Gastroesophageal sphincter (tissue), 4 donors: ENCODE data around the gene MED8. TPM values are rescaled to one million over a fixed set of nuclear protein-coding genes. Genes with fewer than 3 reads are reported as not detected.

Experiments
- ATAC-seq: fragments of 150-250 bp; one replicate; pipeline ENCODE4 v1.9.1; 2016; ENCODE audit warnings: mild to moderate bottlenecking, moderate library complexity
- H3K27ac ChIP-seq, 4 donors: fragments of 200-600 bp; sonication (generic) in 3 of 4; 1 replicate in 3 of 4; 2 replicates in 1 of 4; pipeline ENCODE4 v1.5.1; 2016 to 2019
- H3K27me3 ChIP-seq: fragments of 200-600 bp; sonication (generic); one replicate; pipeline ENCODE4 v1.5.1; 2019
- H3K36me3 ChIP-seq, 2 donors: fragments of 200-600 bp; sonication (generic); one replicate each; pipeline ENCODE4 v1.5.1; 2019; ENCODE audit warnings: control low read depth in 1 of 2
- H3K4me1 ChIP-seq, 3 donors: fragments of 200-600 bp; sonication (generic); 1 replicate in 2 of 3; 2 replicates in 1 of 3; pipeline ENCODE4 v1.5.1; 2016 to 2019; ENCODE audit warnings: control low read depth in 2 of 3
- H3K4me3 ChIP-seq, 2 donors: fragments of 200-600 bp; sonication (generic); one replicate each; pipeline ENCODE4 v1.5.1; 2019; ENCODE audit warnings: mild to moderate bottlenecking in 1 of 2, moderate library complexity in 1 of 2
- H3K9me3 ChIP-seq, 3 donors: fragments of 200-600 bp; sonication (generic); one replicate each; pipeline ENCODE4 v1.5.1; 2017 to 2019; ENCODE audit warnings: control low read depth in 2 of 3
- EP300 ChIP-seq: sonication (generic); formaldehyde crosslinking; IDR thresholded peaks from one replicate; pipeline ENCODE4 v1.6.1; 2017; ENCODE audit warnings: antibody characterized with exemption, mild to moderate bottlenecking
- POLR2A ChIP-seq, 2 donors: fragments of 450-650 bp; IDR thresholded peaks; one replicate each; pipeline ENCODE4 v1.6.1; 2017; ENCODE audit warnings: antibody characterized with exemption in 2 of 2, mild to moderate bottlenecking in 2 of 2, moderate library complexity in 1 of 2
- POLR2AphosphoS5 ChIP-seq: sonication (generic); formaldehyde crosslinking; IDR thresholded peaks from one replicate; pipeline ENCODE4 v1.6.1; 2017; ENCODE audit warnings: antibody characterized with exemption
- WGBS, 2 donors: methylation state at CpG; one replicate each; pipeline ENCODE4 v1.1.5; 2018; ENCODE audit warnings: low coverage in 1 of 2; 5-methylcytosine and 5-hydroxymethylcytosine counted together
- total RNA-seq, 4 donors: library from RNA; depleted of rRNA; stranded (reverse); fragments of >200 nt; gene quantifications; one replicate each; pipeline ENCODE4 v1.1.0, GENCODE V29; 2016
- TF ChIP-seq, protein P1 (sequence below), 4 experiments: fragments of 200-600 bp in 2 of 4; fragments of 450-650 bp in 2 of 4; sonication (generic) in 1 of 4; IDR thresholded peaks; one replicate each; pipeline ENCODE4 v1.5.1; 2017 to 2019; ENCODE audit warnings: antibody characterized with exemption in 4 of 4, mild to moderate bottlenecking in 2 of 4, moderate library complexity in 2 of 4

Gene MED8
- total RNA-seq, 4 donors from 2014 or later: 31.4 to 41.1 (median 33.6) TPM

DNA sequence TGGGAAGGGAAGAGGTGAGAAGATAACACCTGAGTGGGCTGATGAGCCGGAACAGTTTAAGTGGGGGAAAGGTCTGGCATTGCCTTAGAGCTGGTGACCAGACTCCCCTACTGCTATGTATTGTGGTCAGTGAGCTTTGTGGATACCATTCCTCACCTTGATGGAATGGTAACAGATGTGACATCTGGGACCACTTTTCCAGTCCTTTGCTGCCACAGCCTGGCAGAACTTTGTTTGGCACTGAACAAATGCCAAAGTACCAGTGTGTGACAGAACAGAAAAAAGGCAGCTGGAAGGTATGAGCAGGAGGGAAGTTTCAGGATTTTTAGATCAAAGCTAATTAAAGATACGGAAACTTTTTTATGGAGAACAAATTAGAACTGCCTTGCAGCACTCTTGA lies 6.2 kb downstream of the MED8 start:
- peaks cover 2 to 27% (median 6%) of the 10 kb centered on the region in 3 donors for H3K4me1 ChIP-seq
- 83 to 100% methylated on average over 1 to 2 of the region's 2 CpGs for WGBS, 2 donors
- H3K27me3 ChIP-seq: no peaks in the 10 kb centered on the region
- peaks cover 0 to 77% of the 10 kb centered on the region in 2 donors for H3K36me3 ChIP-seq
- TF ChIP-seq, protein P1, sequence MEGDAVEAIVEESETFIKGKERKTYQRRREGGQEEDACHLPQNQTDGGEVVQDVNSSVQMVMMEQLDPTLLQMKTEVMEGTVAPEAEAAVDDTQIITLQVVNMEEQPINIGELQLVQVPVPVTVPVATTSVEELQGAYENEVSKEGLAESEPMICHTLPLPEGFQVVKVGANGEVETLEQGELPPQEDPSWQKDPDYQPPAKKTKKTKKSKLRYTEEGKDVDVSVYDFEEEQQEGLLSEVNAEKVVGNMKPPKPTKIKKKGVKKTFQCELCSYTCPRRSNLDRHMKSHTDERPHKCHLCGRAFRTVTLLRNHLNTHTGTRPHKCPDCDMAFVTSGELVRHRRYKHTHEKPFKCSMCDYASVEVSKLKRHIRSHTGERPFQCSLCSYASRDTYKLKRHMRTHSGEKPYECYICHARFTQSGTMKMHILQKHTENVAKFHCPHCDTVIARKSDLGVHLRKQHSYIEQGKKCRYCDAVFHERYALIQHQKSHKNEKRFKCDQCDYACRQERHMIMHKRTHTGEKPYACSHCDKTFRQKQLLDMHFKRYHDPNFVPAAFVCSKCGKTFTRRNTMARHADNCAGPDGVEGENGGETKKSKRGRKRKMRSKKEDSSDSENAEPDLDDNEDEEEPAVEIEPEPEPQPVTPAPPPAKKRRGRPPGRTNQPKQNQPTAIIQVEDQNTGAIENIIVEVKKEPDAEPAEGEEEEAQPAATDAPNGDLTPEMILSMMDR (IDR thresholded peaks at IDR 0.05): no peak
- TF ChIP-seq POLR2AphosphoS5 (no peak), POLR2A (IDR thresholded peaks at IDR 0.05) (no peak), EP300 (no peak)
- no peak for ATAC-seq
- H3K9me3 ChIP-seq: no peaks in the 10 kb centered on the region
- H3K27ac ChIP-seq: no peak overlapping the region
- H3K4me3 ChIP-seq: no peak overlapping the region

DNA sequence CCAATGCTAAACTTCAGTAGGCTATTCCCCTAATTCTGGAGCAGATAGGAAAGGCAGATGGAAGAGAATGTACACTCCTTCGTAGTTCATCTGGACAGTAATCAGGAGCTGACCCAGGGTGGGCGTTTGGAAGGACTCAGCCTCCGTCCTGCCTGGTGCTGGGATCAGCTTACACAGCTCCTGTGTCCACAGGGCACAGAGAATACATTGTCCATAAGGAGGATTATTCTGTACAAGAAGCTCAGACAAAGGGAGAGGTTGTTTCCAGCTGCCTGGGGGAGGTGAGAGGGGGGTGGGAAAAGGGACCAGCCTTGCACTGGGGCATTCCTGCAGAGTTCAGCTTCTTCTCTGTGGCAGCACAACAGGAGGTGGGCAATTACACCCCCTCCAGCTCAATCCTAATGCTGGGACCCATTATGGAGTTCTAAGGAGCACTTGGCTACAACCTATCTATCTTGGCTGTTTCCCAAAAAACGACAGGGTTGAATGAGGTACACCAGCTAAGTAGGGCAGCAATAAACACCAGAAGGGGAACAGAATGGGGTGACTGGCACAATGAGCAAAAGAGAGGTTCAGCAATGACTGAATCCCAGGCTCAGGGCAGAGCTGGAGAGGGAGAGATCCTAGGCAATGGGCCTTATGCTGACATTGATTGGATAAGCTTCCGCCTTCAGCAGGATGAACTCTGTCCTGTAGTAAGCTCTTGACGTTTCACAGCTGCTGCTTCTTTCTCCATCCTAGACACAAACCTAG lies 7.4 kb downstream of the MED8 start:
- peaks cover 0 to 73% of the 10 kb centered on the region in 2 donors for H3K36me3 ChIP-seq
- no peak for ATAC-seq
- WGBS, 2 donors: 17 to 29% methylated on average over 3 to 4 of the region's 6 CpGs
- peak overlapping the region in 2 of 4 donors; percentile 3 to 29 for H3K27ac ChIP-seq
- no peak overlapping the region for H3K4me3 ChIP-seq
- TF ChIP-seq POLR2A (IDR thresholded peaks at IDR 0.05) (no peak), EP300 (no peak), POLR2AphosphoS5 (no peak)
- TF ChIP-seq, protein P1 (IDR thresholded peaks at IDR 0.05): no peak
- no peaks in the 10 kb centered on the region for H3K27me3 ChIP-seq
- no peaks in the 10 kb centered on the region for H3K9me3 ChIP-seq
- H3K4me1 ChIP-seq: peaks cover 0 to 18% (median 0%) of the 10 kb centered on the region in 3 donors

DNA sequence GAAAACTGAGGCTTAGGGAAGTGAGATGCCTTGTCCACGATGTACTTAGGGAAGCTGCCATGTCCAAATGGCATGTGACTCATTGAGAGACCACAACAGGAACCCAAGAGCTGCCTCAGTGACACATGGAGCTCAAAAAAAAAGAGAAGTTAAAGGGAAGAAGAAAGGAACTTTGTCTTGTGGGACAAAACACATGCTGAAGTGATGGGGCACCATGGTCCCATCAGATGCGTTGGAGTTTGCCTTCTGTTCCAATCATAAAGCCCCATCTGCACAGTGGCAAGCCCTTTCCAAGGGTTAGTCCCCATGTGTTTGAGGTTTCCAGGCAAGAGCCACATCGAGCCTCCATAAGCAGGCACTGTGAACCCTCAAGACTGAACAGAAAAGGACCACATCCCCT lies 8.0 kb downstream of the MED8 start:
- no peak overlapping the region for H3K4me3 ChIP-seq
- H3K36me3 ChIP-seq: peaks cover 0 to 67% of the 10 kb centered on the region in 2 donors
- H3K4me1 ChIP-seq: peaks cover 0 to 18% (median 0%) of the 10 kb centered on the region in 3 donors
- H3K27ac ChIP-seq: peak overlapping the region in 3 of 4 donors; percentile 3 to 29 (median 13)
- H3K9me3 ChIP-seq: no peaks in the 10 kb centered on the region
- peak; percentile 43 for ATAC-seq
- TF ChIP-seq EP300: no peak
- TF ChIP-seq POLR2A (IDR thresholded peaks at IDR 0.05): no peak
- no peaks in the 10 kb centered on the region for H3K27me3 ChIP-seq
- WGBS, 2 donors: 46 to 100% methylated on average over 1 to 3 of the region's 3 CpGs

DNA sequence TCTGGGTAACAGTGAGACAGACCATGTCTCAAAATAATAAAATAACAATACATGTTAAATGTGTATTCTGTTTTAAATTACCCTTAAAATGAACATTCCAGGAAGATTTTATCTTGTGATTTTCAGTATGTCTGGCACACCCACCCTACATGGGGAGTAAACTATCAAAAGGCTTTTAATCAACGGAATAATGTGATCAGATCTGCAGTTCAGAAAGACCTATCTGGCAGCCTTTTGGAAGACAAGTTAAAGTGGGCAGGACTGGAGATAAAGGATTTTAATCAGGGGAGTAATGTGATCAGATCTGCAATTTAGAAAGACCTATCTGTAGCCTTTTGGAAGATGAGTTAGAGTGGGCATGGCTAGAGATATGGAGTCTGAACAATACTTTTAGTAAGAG lies 10.1 kb downstream of the MED8 start:
- no peaks in the 10 kb centered on the region for H3K9me3 ChIP-seq
- TF ChIP-seq, protein P1 (IDR thresholded peaks at IDR 0.05): no peak
- TF ChIP-seq POLR2A (IDR thresholded peaks at IDR 0.05) (no peak), EP300 (no peak), POLR2AphosphoS5 (no peak)
- peaks cover 0 to 45% of the 10 kb centered on the region in 2 donors for H3K36me3 ChIP-seq
- ATAC-seq: no peak
- H3K4me3 ChIP-seq: no peak overlapping the region
- 91 to 100% methylated on average over 1 of the region's 1 CpG for WGBS, 2 donors
- no peak overlapping the region for H3K27ac ChIP-seq
- peaks cover 0 to 18% (median 0%) of the 10 kb centered on the region in 3 donors for H3K4me1 ChIP-seq
- no peaks in the 10 kb centered on the region for H3K27me3 ChIP-seq

DNA sequence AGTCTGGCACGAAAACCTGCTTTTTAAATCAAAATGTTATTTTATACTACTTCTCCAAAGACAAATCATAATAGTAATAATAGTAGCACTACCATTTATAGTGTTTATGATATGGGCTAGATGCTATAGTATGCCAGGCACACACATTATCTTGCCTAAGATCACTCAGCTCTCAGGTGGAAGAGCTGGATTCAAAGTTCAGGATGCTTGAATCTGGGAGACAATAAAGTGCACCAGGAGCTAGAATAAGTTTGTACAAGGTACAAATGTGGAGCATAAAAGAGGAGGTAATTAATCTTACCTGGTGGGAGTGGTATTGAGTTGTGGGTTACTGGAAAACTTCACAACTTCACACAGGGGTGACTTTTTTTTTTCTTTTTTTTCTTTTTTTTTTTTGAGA lies 11.8 kb downstream of the MED8 start:
- H3K4me1 ChIP-seq: peaks cover 0 to 19% (median 0%) of the 10 kb centered on the region in 3 donors
- peaks cover 0 to 45% of the 10 kb centered on the region in 2 donors for H3K36me3 ChIP-seq
- no peak for TF ChIP-seq POLR2A (IDR thresholded peaks at IDR 0.05)
- TF ChIP-seq EP300: no peak
- TF ChIP-seq, protein P1 (IDR thresholded peaks at IDR 0.05): no peak
- H3K4me3 ChIP-seq: no peak overlapping the region
- ATAC-seq: no peak
- H3K27ac ChIP-seq: no peak overlapping the region
- WGBS, 2 donors: 83 to 93% methylated on average over 1 of the region's 1 CpG
- H3K27me3 ChIP-seq: no peaks in the 10 kb centered on the region
- no peaks in the 10 kb centered on the region for H3K9me3 ChIP-seq
